Neural cell (in vitro differentiated cells): ENCODE measurements around the gene ARHGEF2. TPM values are rescaled to one million over a fixed set of nuclear protein-coding genes. Genes with fewer than 3 reads are reported as not detected.

Source experiments
- H2AFZ ChIP-seq: fragments of 200-600, 300-800 bp; sonication (generic), shearing (Covaris generic); 2 replicates; pipeline ENCODE4 v1.6.0; 2014; ENCODE audit warnings: low read depth, mild to moderate bottlenecking, antibody characterized with exemption, low read length, moderate library complexity
- H3F3A ChIP-seq: fragments of 200-600 bp; shearing (Covaris generic); 2 replicates; pipeline ENCODE4 v1.6.1; 2016; ENCODE audit warnings: mild to moderate bottlenecking, moderate library complexity, mixed read lengths, antibody characterized with exemption, low read length; ENCODE audit not compliant: insufficient read depth, poor library complexity, severe bottlenecking
- H3K27ac ChIP-seq: fragments of 200-600, 300-800 bp; sonication (generic), shearing (Covaris generic); 2 replicates; pipeline ENCODE4 v1.5.1; 2014; ENCODE audit warnings: mild to moderate bottlenecking, low read length, moderate library complexity
- H3K27me3 ChIP-seq: fragments of 300-800, 200-600 bp; sonication (generic), shearing (Covaris generic); 2 replicates; pipeline ENCODE4 v1.6.0; 2014; ENCODE audit warnings: mild to moderate bottlenecking, low read depth, low read length, moderate library complexity; ENCODE audit not compliant: insufficient read depth
- H3K36me3 ChIP-seq: fragments of 300-800, 200-600 bp; sonication (generic), shearing (Covaris generic); 2 replicates; pipeline ENCODE4 v1.5.1; 2014; ENCODE audit warnings: mild to moderate bottlenecking, antibody characterized with exemption, low read length, moderate library complexity; ENCODE audit not compliant: insufficient read depth
- H3K4me2 ChIP-seq: fragments of 300-800, 200-600 bp; sonication (generic), shearing (Covaris generic); 2 replicates; pipeline ENCODE4 v1.6.0; 2014; ENCODE audit warnings: mild to moderate bottlenecking, low read length
- H3K4me3 ChIP-seq: fragments of 300-800, 200-600 bp; sonication (generic), shearing (Covaris generic); 2 replicates; pipeline ENCODE4 v1.5.1; 2014; ENCODE audit warnings: mild to moderate bottlenecking, low read length, moderate library complexity
- H3K79me2 ChIP-seq: fragments of 200-600 bp; shearing (Covaris generic); replicated peaks from 2 replicates; pipeline ENCODE4 v1.6.0; 2014; ENCODE audit warnings: mild to moderate bottlenecking, low read length, moderate library complexity; ENCODE audit not compliant: insufficient read depth
- H3K9ac ChIP-seq: fragments of 300-800, 200-600 bp; sonication (generic), shearing (Covaris generic); 2 replicates; pipeline ENCODE4 v1.6.1; 2016; ENCODE audit warnings: mild to moderate bottlenecking, low read length, mixed read lengths
- H3K9me2 ChIP-seq: fragments of 200-600 bp; shearing (Covaris generic); 2 replicates; pipeline ENCODE4 v1.6.1; 2016; ENCODE audit warnings: mild to moderate bottlenecking, low read length, mixed read lengths; ENCODE audit not compliant: insufficient read depth
- H3K9me3 ChIP-seq: fragments of 200-600, 300-800 bp; sonication (generic), shearing (Covaris generic); 2 replicates; pipeline ENCODE4 v1.6.1; 2016; ENCODE audit warnings: mild to moderate bottlenecking, mixed run types, low read length, moderate library complexity, mixed read lengths
- H4K20me1 ChIP-seq: fragments of 200-600 bp; shearing (Covaris generic); 2 replicates; pipeline ENCODE4 v1.6.1; 2016; ENCODE audit warnings: mild to moderate bottlenecking, mixed run types; ENCODE audit not compliant: insufficient read depth
- EP300 ChIP-seq: fragments of 450-650 bp; conservative IDR thresholded peaks from 2 replicates; pipeline ENCODE4 v1.6.1; 2014; ENCODE audit warnings: antibody characterized with exemption, mild to moderate bottlenecking, moderate library complexity; ENCODE audit not compliant: poor library complexity, severe bottlenecking
- EZH2 ChIP-seq: fragments of 200-600, 300-800 bp; shearing (Covaris generic), sonication (generic); IDR thresholded peaks from 2 replicates; pipeline ENCODE4 v1.6.1; 2014; ENCODE audit warnings: antibody characterized with exemption, low read length, borderline replicate concordance, mild to moderate bottlenecking; ENCODE audit not compliant: insufficient read depth, poor library complexity, severe bottlenecking
- MXI1 ChIP-seq: fragments of 450-650 bp; conservative IDR thresholded peaks from 2 replicates; pipeline ENCODE4 v1.6.1; 2014; ENCODE audit warnings: antibody characterized with exemption, mild to moderate bottlenecking; ENCODE audit not compliant: poor library complexity, severe bottlenecking
- POLR2AphosphoS5 ChIP-seq: IDR thresholded peaks from 2 replicates; pipeline ENCODE4 v1.6.1; 2012
- RAD21 ChIP-seq: fragments of 450-650 bp; conservative IDR thresholded peaks from 2 replicates; pipeline ENCODE4 v1.6.1; 2014; ENCODE audit warnings: antibody characterized with exemption, mild to moderate bottlenecking, moderate library complexity
- SMC3 ChIP-seq: fragments of 450-650 bp; conservative IDR thresholded peaks from 2 replicates; pipeline ENCODE4 v1.6.1; 2014; ENCODE audit warnings: antibody characterized with exemption, mild to moderate bottlenecking, moderate library complexity; ENCODE audit not compliant: poor library complexity
- TAF1 ChIP-seq: IDR thresholded peaks from 2 replicates; pipeline ENCODE4 v1.6.1; 2012; ENCODE audit warnings: low read depth
- polyA plus RNA-seq: library from polyadenylated mRNA; depleted of rRNA; stranded (reverse); fragments of >200 nt; gene quantifications from 2 replicates; pipeline ENCODE4 v1.2.3, GENCODE V29; 2014
- TF ChIP-seq, protein P1 (sequence below): IDR thresholded peaks from 2 replicates; pipeline ENCODE4 v1.6.1; 2012; ENCODE audit warnings: borderline replicate concordance
- TF ChIP-seq, protein P2 (sequence below): fragments of 450-650 bp; IDR thresholded peaks from 2 replicates; pipeline ENCODE4 v1.5.1; 2014; ENCODE audit warnings: antibody characterized with exemption, mild to moderate bottlenecking, moderate library complexity; ENCODE audit not compliant: poor library complexity, severe bottlenecking

Gene ARHGEF2
- polyA plus RNA-seq, 1 donor from 2014 or later: 45.1 TPM

GRCh38 chr1:155940482-155940992 lies 37.8 kb downstream of the ARHGEF2 start:
- H3K4me2 ChIP-seq: no peak overlapping the region
- TF ChIP-seq SMC3 (no peak), MXI1 (no peak), EP300 (no peak), POLR2AphosphoS5 (no peak), EZH2 (no peak), RAD21 (no peak), TAF1 (no peak)
- TF ChIP-seq, protein P1, sequence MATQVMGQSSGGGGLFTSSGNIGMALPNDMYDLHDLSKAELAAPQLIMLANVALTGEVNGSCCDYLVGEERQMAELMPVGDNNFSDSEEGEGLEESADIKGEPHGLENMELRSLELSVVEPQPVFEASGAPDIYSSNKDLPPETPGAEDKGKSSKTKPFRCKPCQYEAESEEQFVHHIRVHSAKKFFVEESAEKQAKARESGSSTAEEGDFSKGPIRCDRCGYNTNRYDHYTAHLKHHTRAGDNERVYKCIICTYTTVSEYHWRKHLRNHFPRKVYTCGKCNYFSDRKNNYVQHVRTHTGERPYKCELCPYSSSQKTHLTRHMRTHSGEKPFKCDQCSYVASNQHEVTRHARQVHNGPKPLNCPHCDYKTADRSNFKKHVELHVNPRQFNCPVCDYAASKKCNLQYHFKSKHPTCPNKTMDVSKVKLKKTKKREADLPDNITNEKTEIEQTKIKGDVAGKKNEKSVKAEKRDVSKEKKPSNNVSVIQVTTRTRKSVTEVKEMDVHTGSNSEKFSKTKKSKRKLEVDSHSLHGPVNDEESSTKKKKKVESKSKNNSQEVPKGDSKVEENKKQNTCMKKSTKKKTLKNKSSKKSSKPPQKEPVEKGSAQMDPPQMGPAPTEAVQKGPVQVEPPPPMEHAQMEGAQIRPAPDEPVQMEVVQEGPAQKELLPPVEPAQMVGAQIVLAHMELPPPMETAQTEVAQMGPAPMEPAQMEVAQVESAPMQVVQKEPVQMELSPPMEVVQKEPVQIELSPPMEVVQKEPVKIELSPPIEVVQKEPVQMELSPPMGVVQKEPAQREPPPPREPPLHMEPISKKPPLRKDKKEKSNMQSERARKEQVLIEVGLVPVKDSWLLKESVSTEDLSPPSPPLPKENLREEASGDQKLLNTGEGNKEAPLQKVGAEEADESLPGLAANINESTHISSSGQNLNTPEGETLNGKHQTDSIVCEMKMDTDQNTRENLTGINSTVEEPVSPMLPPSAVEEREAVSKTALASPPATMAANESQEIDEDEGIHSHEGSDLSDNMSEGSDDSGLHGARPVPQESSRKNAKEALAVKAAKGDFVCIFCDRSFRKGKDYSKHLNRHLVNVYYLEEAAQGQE: no peak
- TF ChIP-seq, protein P2, sequence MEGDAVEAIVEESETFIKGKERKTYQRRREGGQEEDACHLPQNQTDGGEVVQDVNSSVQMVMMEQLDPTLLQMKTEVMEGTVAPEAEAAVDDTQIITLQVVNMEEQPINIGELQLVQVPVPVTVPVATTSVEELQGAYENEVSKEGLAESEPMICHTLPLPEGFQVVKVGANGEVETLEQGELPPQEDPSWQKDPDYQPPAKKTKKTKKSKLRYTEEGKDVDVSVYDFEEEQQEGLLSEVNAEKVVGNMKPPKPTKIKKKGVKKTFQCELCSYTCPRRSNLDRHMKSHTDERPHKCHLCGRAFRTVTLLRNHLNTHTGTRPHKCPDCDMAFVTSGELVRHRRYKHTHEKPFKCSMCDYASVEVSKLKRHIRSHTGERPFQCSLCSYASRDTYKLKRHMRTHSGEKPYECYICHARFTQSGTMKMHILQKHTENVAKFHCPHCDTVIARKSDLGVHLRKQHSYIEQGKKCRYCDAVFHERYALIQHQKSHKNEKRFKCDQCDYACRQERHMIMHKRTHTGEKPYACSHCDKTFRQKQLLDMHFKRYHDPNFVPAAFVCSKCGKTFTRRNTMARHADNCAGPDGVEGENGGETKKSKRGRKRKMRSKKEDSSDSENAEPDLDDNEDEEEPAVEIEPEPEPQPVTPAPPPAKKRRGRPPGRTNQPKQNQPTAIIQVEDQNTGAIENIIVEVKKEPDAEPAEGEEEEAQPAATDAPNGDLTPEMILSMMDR: no peak
- no peak overlapping the region for H3K9ac ChIP-seq
- no peaks in the 10 kb centered on the region for H3K27me3 ChIP-seq
- no peaks in the 10 kb centered on the region for H3K36me3 ChIP-seq
- no peak overlapping the region for H3K4me3 ChIP-seq
- no peaks in the 10 kb centered on the region for H4K20me1 ChIP-seq
- no peaks in the 10 kb centered on the region for H3K9me3 ChIP-seq
- H3K27ac ChIP-seq: no peak overlapping the region
- no peaks in the 10 kb centered on the region for H3K9me2 ChIP-seq
- H3F3A ChIP-seq: no peaks in the 10 kb centered on the region
- no peaks in the 10 kb centered on the region for H3K79me2 ChIP-seq
- H2AFZ ChIP-seq: no peak overlapping the region

DNA sequence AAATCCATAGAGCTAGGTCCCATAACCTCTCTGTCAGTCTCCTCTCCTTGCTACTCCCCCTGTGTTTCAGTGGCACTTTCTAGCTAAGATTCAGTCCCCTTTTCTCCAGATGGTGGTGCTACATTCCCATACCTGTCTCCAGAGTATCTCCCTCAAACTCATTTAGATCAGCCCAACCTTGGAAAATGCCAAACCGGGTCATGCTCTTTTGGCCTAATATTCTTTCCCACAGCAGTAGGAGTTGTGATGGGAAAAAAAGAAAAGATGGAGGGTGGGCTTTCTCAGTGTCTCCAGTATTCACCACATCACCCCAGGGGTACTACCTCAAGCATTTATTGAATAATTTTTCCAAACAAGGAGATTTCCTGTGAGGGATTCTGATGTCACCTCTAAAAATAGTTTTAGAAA lies 40.1 kb downstream of the ARHGEF2 start:
- no peak overlapping the region for H2AFZ ChIP-seq
- H3K36me3 ChIP-seq: no peaks in the 10 kb centered on the region
- no peak overlapping the region for H3K27ac ChIP-seq
- peaks cover 9% of the 10 kb centered on the region for H3K79me2 ChIP-seq
- no peak overlapping the region for H3K9ac ChIP-seq
- no peaks in the 10 kb centered on the region for H3K9me2 ChIP-seq
- TF ChIP-seq POLR2AphosphoS5 (no peak), EZH2 (no peak), SMC3 (peak; percentile 85), RAD21 (peak; percentile 80)
- TF ChIP-seq, protein P2: peak; percentile 85
- no peak overlapping the region for H3K4me3 ChIP-seq
- no peak overlapping the region for H3K4me2 ChIP-seq
- no peaks in the 10 kb centered on the region for H4K20me1 ChIP-seq
- H3K27me3 ChIP-seq: no peaks in the 10 kb centered on the region
- no peaks in the 10 kb centered on the region for H3F3A ChIP-seq
- no peaks in the 10 kb centered on the region for H3K9me3 ChIP-seq
